Progenitor cell of endocrine pancreas (in vitro differentiated cells): ENCODE measurements around the gene WASF2. TPM values are rescaled to one million over a fixed set of nuclear protein-coding genes. Genes with fewer than 3 reads are reported as not detected.
A peak's percentile ranks its signal among the peaks of the same experiment; 100 is the strongest.
"Not testable (repeated sequence)": the region's sequence is repeated elsewhere in the genome, so short reads cannot be mapped to it uniquely, and the experiment has no call there.

Experiments used
- DNase-seq: peaks from one replicate; pipeline ENCODE4 v3.0.0; 2021; ENCODE audit warnings: low spot score; ENCODE audit not compliant: unreplicated experiment
- H3K27ac Mint-ChIP-seq: 2 replicates; pipeline ENCODE4 v1.8.0; 2021; ENCODE audit warnings: mild to moderate bottlenecking, moderate library complexity, mixed read lengths
- H3K27me3 Mint-ChIP-seq: 2 replicates; pipeline ENCODE4 v1.8.0; 2021; ENCODE audit warnings: mixed read lengths
- H3K36me3 Mint-ChIP-seq: 2 replicates; pipeline ENCODE4 v1.8.0; 2022; ENCODE audit warnings: mixed read lengths; ENCODE audit not compliant: insufficient read depth
- H3K4me1 Mint-ChIP-seq: 2 replicates; pipeline ENCODE4 v1.8.0; 2021; ENCODE audit warnings: low read depth, mixed read lengths
- H3K4me3 Mint-ChIP-seq: 2 replicates; pipeline ENCODE4 v1.8.0; 2021; ENCODE audit warnings: low read depth, mild to moderate bottlenecking, moderate library complexity, mixed read lengths
- H3K9me3 Mint-ChIP-seq: 2 replicates; pipeline ENCODE4 v1.8.0; 2021; ENCODE audit warnings: low read depth, mixed read lengths
- CTCF ChIP-seq: fragments of 200-600 bp; sonication (generic); IDR thresholded peaks from one replicate; pipeline ENCODE4 v1.5.0; 2021; ENCODE audit warnings: antibody characterized with exemption, mild to moderate bottlenecking; ENCODE audit not compliant: unreplicated experiment
- total RNA-seq: library from RNA; stranded (reverse); gene quantifications from 2 replicates; pipeline ENCODE4 v1.2.1, GENCODE V29; 2021

WASF2 gene
- total RNA-seq, 1 donor from 2014 or later: 76.9 TPM

DNA sequence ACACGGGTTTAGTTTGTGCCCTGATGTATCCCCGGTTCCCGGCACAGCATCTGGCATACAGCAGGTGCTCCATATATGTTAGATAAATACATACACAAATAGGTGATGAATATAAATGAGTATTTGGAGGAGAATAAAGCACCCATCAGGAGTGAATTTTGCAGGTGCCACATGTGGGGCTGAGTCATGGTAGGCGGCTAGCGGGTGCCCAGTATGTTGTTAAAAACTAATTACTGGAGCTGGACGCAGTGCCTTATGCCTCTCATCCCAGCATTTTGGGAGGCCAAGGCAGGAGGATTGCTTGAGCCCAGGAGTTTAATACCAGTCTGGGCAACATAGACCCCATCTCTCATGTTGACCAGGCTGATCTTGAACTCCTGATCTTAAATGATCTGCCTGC, 16.7 kb upstream of the WASF2 start:
- H3K4me1 Mint-ChIP-seq: peaks cover 12% of the 10 kb centered on the region
- no peaks in the 10 kb centered on the region for H3K9me3 Mint-ChIP-seq
- H3K27ac Mint-ChIP-seq: no peak overlapping the region
- H3K4me3 Mint-ChIP-seq: no peak overlapping the region
- DNase-seq: no peak
- no peak for TF ChIP-seq CTCF
- no peaks in the 10 kb centered on the region for H3K27me3 Mint-ChIP-seq
- no peaks in the 10 kb centered on the region for H3K36me3 Mint-ChIP-seq

DNA sequence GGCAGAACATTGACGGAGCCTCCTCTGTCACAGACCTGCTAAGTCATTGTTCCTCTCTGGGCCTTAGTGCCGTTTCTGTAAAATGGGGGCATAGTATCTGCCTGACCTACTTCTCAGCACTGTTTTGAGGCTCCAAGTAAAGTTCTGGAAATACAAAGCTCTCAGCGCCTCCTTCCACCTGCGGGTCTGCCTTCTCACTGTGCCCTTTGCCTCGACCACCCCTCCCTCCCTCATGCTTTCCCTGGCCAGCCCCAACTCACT, 15.4 kb upstream of the WASF2 start:
- no peaks in the 10 kb centered on the region for H3K9me3 Mint-ChIP-seq
- peak overlapping the region; percentile 74 for H3K27ac Mint-ChIP-seq
- H3K4me1 Mint-ChIP-seq: peaks cover 12% of the 10 kb centered on the region
- H3K36me3 Mint-ChIP-seq: no peaks in the 10 kb centered on the region
- DNase-seq: no peak
- TF ChIP-seq CTCF: no peak
- H3K27me3 Mint-ChIP-seq: no peaks in the 10 kb centered on the region
- no peak overlapping the region for H3K4me3 Mint-ChIP-seq

- TF ChIP-seq CTCF: no peak
- H3K4me1 Mint-ChIP-seq: peaks cover 12% of the 10 kb centered on the region
- no peak for DNase-seq
- H3K36me3 Mint-ChIP-seq: no peaks in the 10 kb centered on the region
- peak overlapping the region; percentile 74 for H3K27ac Mint-ChIP-seq
- no peak overlapping the region for H3K4me3 Mint-ChIP-seq
- H3K9me3 Mint-ChIP-seq: no peaks in the 10 kb centered on the region
- no peaks in the 10 kb centered on the region for H3K27me3 Mint-ChIP-seq
These were observed 14.8 kb upstream of the WASF2 start for GRCh38 chr1:27504588-27505419.

DNA sequence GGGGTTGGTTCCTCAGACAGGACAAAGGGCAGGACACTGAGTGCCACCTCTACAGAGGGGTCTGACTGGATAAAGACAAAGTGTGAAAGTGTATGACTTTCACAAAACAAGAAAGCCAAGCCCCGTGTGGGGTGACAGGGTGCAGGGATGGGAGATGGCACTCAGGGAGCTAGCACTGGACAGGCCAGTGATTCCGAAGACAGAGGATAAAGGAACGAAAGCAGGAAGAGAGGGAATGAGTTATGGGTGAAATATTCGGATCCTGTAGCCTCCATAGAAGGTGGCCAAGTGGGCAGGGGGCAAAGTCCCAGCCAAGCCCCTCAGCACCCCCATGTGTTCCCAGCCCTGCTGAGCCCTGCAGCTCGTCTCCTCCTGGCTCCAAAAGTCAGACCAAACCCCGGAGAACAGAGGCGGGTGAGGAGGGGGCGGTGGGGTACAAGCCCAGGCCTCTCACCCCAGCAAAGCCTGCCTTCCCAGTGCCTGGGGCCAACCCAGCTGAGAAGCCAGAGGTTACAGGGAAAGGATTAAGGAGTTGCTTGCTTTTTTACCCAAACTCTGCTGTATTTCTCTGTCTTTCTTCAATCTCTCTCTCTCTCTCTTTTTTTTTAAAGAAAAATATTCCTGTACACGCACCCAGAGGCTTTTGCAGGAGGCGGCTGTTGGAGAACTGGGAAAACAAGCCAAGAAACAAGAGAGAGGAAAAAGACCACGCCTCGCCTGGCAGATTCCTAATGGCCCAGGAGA, 14.0 kb upstream of the WASF2 start:
- no peaks in the 10 kb centered on the region for H3K27me3 Mint-ChIP-seq
- H3K27ac Mint-ChIP-seq: peak overlapping the region; percentile 68
- TF ChIP-seq CTCF: no peak
- H3K4me1 Mint-ChIP-seq: peaks cover 12% of the 10 kb centered on the region
- H3K9me3 Mint-ChIP-seq: no peaks in the 10 kb centered on the region
- H3K4me3 Mint-ChIP-seq: no peak overlapping the region
- DNase-seq: no peak
- H3K36me3 Mint-ChIP-seq: no peaks in the 10 kb centered on the region

DNA sequence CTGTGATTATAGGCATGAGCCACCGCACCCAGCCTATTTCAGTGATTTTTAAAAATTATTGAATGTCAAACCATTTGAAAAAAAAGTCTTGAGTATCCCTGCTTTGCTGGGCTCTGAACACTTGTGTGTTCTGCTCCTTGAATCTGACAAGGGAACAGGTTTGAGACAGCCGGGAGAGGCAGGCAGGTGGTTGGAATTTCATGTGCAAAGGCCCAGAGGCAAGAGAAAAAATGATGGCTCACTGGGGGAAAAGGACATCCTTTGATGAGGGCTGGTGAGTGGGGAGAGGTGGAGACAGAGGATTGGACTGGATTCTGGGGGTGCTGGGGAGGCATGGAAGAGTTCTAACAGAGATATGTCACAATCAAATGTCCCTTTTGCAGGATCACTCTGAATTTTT, 13.1 kb upstream of the WASF2 start:
- Mint-ChIP-seq H3K4me3 (no peak overlapping the region), H3K9me3 (no peaks in the 10 kb centered on the region), H3K27ac (no peak overlapping the region), H3K36me3 (no peaks in the 10 kb centered on the region), H3K4me1 (peaks cover 12% of the 10 kb centered on the region), H3K27me3 (no peaks in the 10 kb centered on the region)
- no peak for TF ChIP-seq CTCF
- DNase-seq: no peak

DNA sequence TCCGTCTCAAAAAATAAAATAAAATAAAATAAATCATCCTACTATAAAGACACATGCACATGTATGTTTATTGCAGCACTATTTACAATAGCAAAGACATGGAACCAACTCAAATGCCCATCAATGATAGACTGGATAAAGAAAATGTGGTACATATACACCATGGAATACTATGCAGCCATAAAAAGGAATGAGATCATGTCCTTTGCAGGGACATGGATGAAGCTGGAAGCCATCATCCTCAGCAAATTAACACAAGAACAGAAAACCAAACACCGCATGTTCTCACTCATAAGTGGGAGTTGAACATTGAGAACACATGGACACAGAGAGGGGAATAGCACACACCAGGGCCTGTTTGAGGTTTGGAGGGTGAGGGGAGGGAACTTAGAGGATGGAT, 11.2 kb upstream of the WASF2 start:
- not testable (repeated sequence) for H3K36me3 Mint-ChIP-seq, H3K4me3 Mint-ChIP-seq, H3K9me3 Mint-ChIP-seq, H3K27me3 Mint-ChIP-seq, DNase-seq, H3K27ac Mint-ChIP-seq
- H3K4me1 Mint-ChIP-seq: peaks cover 13% of the 10 kb centered on the region
